Measurements from ENCODE around the gene TFF1.

TFF1 gene

DNA sequence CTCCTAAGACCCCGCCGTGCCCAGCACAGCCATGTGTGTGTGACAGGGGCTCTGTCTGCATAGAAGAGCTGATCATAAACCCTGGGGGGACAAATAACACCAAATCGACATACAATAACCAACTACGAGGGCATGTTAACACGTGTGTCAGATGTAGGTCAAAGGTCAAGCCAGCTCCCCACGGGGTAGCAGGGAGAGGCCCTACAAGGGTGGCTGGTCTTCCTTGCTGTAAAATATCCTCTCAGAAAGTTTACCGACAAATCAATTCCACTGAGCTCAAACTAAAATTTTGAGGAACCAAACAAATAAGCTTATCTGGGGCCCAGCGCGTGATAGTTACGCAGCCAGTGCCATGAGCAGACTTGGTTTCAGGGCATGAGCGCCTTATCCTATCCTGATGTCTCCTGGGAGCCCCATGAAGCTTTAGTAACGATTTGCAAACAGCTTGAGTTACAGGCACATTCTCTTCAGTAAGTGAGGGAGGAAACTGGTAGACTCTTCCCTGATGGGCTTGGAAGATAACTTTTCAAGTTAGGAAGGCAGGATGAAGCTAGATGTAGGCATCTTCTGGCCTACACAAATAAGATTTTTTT, 32.2 kb upstream of the TFF1 start:
- DNase-seq (ENCODE audit: low read depth in 2 of 2) = no peak

DNA sequence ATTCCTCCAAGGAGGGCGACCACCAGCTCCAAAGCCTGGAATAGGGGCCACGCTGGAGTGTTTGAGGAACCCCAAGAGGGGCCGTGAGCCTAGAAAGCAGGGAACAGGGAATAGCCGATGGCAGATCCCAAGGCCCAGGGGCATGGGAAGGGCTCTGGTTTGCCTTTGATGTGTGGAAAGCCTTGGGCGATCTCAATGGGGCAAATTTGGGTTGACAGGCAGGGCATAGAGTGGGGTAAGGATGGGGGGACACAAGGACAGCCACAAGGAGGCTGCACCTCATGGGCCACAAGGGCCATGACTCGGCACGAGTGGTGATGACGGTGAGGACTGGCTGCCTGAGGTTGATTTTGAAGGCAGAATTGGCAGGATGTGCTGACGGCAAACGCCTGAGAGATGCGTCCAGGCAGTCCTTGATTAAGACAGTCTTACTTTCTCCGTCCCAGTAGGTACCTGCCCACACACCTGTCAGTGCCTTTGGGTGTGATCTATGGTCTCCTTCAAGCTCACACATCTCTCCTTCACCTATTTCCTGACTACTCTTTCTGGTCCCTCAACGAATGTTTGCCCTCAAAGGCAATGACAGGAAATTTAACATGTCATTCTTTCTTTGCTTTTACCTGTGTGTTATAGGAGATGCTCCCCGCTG, 31.5 kb upstream of the TFF1 start:
- DNase-seq (ENCODE audit: low read depth in 2 of 2) = no peak

- no peak for DNase-seq (ENCODE audit: low read depth in 2 of 2)
Observed at GRCh38 chr21:42396799-42397745, 30.7 kb upstream of the TFF1 start.

DNA sequence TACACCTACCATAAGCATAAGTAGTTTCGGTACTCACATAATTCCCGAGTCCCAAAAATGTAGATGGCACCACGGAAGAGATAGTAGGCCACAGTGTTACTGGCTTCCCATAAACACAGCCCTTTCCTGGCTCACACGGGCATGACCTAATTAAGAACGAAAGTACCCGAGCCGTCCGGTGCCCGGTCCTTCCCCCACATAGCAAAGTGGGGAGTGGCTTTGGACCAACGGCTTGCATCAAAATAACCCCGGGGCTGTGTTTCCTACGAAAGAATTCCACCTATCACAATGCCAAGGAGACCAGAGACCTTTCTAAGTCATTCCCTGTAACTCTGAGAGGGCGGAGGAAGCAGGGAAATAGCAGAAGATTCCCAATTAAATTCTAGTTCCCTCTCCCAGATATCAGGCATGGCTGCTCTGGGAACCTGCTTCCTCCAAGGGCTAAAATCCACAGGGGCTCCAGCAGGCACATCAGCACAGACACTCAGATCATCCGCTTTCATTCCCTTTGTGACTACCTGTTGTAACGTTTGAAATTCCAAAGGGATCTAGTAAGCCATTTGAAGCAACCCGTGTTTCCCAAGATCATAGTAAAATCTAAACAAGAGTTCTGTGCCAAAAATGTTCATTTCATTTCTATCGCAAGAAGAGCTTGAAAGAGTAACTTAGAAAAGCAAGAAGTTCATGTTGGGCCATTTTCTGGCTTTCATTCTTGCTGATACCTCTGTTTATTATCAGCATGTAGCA, 29.7 kb upstream of the TFF1 start, which contains the start of gene TMPRSS3:
Gene TMPRSS3, minus strand, starts transcription at position 148 of the 747 bp plus-strand sequence. CDS start 635 bp downstream, outside the sequence.
- DNase-seq (ENCODE audit: low read depth in 2 of 2) = no peak

DNA sequence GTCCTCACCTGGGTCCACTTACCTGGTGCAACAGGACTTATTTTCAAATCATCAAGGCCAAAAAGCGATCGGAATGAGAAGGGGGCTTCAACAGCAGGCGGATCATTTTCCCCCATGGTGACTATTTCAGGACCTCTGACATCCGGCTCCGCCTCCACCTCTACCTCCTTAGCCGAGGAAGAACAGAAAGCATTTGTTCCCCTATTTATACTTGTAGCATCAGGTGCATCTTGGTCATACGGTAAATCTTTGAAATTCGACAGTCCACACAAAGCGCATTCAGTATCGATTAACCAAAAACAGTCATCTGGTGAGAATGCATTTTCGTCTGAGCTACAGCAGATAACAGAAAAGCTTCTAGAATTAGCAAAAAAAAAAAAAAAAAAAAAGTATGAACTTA, 29.0 kb upstream of the TFF1 start:
- no peak for DNase-seq (ENCODE audit: low read depth in 2 of 2)

DNA sequence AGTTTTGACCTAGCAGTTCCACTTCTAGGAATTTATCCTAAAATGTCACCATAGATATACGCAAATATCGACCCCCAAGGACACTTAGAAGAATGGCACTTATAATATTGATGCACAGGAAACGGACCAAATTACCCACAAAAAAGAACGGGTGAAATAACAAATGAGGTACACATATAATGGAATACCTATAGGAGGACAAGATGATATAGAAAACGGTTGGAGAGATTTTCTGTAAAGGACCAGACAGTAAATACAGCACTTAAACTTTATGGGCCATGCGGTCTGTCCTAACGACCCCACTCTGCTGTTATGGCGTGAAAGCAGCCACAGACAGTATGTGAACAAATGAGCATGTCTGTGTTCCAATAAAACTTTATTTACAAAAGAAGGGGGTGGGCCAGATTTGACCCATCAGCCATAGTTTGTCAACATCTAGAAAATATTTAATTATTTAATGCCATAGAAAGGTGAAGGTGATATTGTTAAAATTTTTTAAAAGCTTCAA, 27.2 kb upstream of the TFF1 start:
- DNase-seq (ENCODE audit: low read depth in 2 of 2) = no peak

- DNase-seq (ENCODE audit: low read depth in 2 of 2) = no peak
Observed at GRCh38 chr21:42392731-42393442, 26.6 kb upstream of the TFF1 start.

GRCh38 chr21:42391297-42391696, 25.0 kb upstream of the TFF1 start:
- no peak for DNase-seq (ENCODE audit: low read depth in 2 of 2)

DNA sequence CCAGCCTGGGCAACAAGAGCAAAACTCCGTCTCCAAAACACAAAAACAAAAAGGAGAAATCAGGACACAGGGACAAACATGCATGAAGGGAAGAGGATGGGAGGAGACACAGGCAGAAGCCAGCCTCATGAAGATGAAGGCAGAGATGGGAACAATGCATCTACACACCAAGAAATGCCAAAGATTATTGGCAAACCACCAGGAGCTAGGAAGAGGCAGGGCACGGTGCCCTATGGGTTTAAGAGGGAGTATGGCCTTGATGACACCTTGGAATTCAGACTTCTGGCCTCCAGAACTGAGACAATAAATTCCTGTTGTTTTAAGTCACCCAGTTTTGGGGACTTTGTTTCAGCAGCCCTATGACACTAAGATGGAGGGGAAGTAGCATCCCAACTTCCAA, 24.4 kb upstream of the TFF1 start:
- DNase-seq (ENCODE audit: low read depth in 2 of 2) = no peak

DNA sequence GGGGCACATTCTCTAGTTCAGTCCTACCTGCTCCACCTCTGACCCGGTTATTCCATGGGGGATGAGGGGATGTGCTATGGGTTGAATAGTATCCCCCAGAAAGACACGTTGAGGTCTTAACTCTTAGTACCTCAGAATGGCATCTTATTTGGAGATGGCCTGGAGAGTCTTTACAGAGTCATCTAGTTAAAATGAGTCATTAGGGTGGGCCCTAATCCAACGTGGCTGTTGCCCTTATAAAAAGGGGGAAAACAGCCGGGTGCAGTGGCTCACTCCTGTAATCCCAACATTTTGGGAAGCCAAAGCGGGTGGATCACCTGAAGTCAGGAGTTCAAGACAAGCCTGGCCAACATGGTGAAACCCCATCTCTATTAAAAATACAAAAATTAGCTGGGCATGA, 23.9 kb upstream of the TFF1 start:
- no peak for DNase-seq (ENCODE audit: low read depth in 2 of 2)

DNA sequence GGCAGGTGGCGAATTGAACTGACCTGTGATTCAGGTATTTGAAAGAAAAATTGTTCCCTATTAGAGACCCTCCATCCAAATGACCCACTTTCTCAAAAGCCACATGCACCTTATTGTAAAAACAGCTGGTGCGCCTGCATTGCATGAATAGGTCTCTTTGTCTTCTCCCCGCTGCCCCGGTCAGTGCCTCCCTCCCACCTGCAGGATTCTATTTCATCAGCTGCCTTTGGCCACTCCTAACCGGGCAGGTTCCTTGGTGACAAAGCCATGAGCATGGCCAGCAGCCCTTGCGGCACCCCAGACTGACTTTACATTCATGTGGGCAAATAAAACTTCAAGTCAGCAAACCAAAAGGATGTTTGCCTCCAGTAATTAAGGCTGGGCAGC, 23.1 kb upstream of the TFF1 start:
- no peak for DNase-seq (ENCODE audit: low read depth in 2 of 2)

DNA sequence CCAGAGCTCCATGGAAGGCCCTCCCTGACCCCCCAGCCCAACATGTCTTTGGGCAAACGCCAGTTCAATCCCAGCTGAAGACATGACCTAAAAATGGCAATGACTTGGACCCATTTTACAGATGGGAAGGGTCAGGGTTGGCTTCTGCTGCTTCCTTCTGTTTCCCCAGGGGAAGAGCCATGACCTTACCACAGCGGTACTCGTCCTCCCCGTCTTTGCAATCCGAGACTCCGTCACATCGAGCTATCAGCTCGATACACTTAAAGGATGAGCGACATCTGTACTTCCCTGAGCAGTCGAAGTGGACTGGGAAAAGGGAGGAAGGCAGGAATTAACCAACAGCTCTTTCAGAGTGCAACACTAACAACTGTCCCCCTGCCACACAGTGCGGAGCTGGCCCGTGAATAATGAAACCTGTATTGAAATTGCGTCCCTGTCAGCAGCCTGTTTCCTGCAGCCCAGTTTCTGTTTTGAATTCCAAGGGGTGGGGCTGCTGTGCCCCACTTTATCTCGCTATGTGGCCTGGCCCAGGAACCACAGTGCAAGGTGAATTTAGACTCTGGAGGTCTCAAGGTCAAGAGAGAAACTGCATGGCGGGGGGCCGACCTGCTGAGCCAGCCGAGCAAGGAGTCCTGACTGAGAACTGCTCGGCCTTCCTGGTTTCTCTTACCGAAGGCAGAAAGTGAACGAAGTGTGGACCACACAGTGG, 22.6 kb upstream of the TFF1 start:
- no peak for DNase-seq (ENCODE audit: low read depth in 2 of 2)

DNA sequence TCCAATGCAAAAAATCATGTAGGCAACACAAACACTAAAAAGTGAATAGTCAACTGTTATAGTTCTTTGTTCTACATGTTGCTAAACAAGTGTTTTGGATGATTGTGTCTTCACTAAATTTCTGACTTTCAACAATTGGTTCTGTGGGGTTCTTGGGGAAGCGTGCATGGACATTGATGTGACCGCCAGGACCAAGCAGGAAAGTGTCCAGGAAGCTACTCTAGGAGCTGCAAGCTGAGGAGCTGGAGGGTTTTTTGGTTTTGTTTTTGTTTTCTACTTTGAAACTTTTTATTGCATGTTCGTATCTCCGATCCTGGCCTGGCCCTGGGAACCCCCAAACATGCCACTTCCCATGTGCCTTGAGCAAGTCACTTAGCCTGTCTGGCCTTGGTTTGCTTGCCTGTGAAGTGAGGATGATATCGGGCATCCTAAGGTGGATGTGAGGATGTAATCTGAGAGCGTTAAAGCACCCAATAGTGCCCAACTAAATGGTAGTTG, 21.6 kb upstream of the TFF1 start:
- DNase-seq (ENCODE audit: low read depth in 2 of 2) = no peak

GRCh38 chr21:42387164-42387563, 20.8 kb upstream of the TFF1 start:
- DNase-seq (ENCODE audit: low read depth in 2 of 2) = no peak

DNA sequence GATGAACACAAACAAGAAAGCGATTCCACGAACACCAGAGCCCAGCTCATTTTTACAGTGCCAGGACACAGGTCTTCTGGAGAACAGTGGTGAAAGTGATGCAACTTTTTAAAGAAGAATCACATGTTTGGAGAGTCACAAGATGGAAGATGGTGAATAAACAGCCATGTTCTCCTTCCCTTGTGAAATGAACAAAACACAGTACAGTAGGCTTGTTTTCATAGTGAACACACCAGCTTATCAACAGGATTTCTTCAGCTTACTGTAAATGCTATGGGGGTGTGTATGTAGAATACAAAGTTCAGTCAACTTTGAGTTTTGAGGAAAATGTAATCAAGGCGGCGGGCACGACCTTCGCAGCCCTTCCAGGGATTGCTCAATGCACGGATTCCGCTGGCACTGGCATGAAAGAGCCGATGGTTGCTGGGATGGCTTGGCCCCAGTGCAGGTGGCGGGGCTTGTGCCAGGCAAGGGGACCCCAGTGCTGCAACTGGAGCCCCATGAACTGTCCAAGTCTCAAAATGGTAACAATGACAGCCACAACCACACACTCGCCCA, 19.8 kb upstream of the TFF1 start:
- DNase-seq (ENCODE audit: low read depth in 2 of 2) = no peak

GRCh38 chr21:42385619-42386018, 19.3 kb upstream of the TFF1 start:
- no peak for DNase-seq (ENCODE audit: low read depth in 2 of 2)

DNA sequence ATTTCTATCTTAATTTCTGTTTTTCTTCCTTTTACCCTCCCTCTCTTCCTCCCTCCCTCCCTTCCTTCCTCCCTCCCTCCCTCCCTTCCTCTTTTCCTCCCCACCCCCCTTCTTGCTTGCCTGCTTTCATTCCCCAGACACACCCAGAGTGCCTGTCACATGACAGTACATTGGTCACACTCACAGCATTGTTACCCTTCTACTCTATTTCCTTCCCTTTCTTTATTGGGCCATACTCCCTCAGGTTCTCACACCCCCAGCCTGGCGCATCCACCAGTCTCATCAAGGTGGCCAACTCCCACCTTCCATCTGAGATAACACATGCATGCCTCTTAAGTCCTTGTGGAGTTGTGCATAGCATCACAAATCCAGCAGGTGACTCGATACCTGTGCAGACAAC, 18.7 kb upstream of the TFF1 start:
- no peak for DNase-seq (ENCODE audit: low read depth in 2 of 2)

DNA sequence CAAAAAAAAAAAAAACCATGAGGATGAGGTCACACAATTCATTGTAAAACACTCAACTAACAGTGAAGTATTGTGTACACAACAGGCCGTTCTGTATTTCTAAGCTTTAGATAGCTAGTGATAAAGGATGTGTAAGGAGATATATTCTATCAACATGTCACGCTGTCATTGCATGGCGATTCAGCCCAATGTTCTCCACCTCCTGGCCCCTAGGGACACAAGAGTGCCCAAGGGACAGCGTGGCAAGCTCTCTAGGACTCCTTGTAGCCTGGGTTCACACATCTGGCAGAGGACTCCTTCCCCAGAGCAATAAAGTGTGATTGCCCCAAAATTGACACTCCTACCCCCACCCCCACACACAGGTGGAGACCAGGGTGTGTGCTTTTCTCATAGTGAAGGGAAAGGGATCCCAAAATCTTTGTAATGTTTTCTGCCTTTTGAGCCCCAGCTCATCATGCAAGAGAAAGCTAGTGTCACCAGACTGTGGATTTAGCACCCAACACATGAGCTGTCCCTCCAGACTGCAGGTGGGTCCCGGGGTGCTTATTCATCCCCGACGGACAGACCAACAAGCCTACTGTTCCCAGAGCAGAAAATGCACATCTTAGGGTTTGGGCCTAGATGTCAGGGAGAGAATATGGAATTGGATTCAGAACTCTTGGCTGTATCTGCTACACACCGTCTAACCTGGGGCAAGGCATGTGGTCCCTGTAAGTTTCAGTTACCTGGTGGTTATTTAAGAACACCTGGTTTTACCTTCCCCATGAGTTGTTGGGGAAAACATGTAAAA, 18.0 kb upstream of the TFF1 start:
- DNase-seq (ENCODE audit: low read depth in 2 of 2) = no peak

DNA sequence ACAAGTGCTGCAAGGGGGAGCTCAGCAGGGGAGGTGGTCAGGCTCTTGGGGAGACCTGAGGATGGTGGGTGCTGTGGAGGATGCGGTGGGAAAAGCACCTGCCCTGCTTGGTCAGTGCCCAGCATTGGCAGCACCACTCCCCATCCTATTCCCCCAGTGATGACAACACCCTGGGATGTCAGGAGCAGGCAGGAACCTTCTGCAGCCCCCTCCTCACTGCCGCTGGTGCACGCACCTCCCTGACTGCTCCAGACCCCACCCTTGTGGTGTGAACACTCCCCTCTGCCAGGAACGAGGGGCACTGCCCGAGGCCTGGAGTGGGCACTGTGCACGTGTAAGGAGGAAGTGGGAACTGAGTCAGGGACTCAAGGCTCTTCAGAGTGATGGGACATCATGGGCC, 17.0 kb upstream of the TFF1 start:
- no peak for DNase-seq (ENCODE audit: low read depth in 2 of 2)
